GM12865 (cell line): ENCODE measurements around the gene TPGS2.
"Not testable (repeated sequence)": the region's sequence is repeated elsewhere in the genome, so short reads cannot be mapped to it uniquely, and the experiment has no call there.

Experiments
- DNase-seq: peaks from one replicate; pipeline ENCODE4 v3.0.0; 2010; ENCODE audit warnings: low read depth
- H3K4me3 ChIP-seq: 2 replicates; pipeline ENCODE4 v1.5.1; 2011; ENCODE audit warnings: mild to moderate bottlenecking, low read depth, low read length, control low read depth
- TF ChIP-seq, protein P1 (sequence below): IDR thresholded peaks from 2 replicates; pipeline ENCODE4 v1.5.1; 2011; ENCODE audit warnings: low read length, control low read depth, low read depth, inconsistent platforms; ENCODE audit not compliant: insufficient read depth; ENCODE audit errors: missing control alignments

TPGS2 gene, protein sequence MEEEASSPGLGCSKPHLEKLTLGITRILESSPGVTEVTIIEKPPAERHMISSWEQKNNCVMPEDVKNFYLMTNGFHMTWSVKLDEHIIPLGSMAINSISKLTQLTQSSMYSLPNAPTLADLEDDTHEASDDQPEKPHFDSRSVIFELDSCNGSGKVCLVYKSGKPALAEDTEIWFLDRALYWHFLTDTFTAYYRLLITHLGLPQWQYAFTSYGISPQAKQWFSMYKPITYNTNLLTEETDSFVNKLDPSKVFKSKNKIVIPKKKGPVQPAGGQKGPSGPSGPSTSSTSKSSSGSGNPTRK

DNA sequence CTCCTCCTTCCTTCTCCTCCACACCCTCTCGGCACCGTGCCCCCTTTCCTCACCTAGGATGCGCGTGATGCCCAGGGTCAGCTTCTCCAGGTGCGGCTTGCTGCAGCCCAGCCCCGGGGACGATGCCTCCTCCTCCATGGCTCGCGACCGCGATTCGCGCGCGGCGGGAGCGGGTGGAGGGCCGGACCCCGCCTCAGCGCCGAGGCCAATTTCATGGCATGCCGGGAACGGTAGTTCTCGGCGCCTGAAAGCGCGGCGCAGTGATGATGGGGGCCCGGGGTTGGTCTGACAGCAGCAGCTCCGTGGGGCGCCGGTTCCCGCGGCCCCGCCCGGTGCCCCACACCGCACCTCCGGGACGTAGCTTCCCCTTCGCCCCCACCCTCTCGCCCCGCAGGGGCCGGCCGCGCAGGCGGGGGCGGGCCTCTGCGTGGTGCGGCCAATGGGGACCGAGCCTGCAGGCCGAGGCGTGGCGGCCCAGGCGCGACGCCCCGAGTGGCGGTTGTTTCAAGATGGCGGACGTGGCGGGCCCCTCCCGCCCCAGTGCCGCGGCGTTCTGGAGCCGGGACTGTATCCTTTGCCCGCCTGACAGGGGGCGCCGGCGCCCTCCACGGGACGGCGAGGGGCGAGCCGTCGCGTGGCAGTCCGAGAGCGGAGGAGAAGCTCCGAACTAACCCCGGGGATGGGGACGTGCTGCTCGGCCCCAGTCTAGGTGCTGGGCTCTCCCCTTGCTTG is at the start of gene TPGS2, which contains the start of gene KIAA1328:
Gene TPGS2, minus strand, starts transcription at position 373 of the 732 bp plus-strand sequence. Its CDS starts 235 bp downstream, at position 138.
Gene KIAA1328, plus strand, starts transcription at position 498 of the 732 bp plus-strand sequence. Its CDS starts 12 bp downstream, at position 510.
- TF ChIP-seq, protein P1, sequence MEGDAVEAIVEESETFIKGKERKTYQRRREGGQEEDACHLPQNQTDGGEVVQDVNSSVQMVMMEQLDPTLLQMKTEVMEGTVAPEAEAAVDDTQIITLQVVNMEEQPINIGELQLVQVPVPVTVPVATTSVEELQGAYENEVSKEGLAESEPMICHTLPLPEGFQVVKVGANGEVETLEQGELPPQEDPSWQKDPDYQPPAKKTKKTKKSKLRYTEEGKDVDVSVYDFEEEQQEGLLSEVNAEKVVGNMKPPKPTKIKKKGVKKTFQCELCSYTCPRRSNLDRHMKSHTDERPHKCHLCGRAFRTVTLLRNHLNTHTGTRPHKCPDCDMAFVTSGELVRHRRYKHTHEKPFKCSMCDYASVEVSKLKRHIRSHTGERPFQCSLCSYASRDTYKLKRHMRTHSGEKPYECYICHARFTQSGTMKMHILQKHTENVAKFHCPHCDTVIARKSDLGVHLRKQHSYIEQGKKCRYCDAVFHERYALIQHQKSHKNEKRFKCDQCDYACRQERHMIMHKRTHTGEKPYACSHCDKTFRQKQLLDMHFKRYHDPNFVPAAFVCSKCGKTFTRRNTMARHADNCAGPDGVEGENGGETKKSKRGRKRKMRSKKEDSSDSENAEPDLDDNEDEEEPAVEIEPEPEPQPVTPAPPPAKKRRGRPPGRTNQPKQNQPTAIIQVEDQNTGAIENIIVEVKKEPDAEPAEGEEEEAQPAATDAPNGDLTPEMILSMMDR, result peak; percentile 36
- DNase-seq, result peak; percentile 96
- H3K4me3 ChIP-seq, result peak within 1 kb of the TSS; percentile 58

DNA sequence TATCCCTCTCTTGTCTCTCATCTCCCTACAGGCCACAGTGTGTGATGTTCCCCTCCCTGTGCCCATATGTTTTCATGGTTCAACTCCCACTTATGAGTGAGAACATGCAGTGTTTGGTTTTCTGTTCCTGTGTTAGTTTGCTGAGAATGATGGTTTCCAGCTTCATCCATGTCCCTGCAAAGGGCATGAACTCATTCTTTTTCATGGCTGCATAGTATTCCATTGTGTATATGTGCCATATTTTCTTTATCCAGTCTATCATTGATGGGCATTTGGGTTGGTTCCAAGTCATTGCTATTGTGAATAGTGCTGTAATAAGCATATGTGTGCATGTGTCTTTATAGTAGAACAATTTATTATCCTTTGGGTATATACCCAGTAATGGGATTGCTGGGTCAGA is 45.0 kb upstream of the TPGS2 start:
- H3K4me3 ChIP-seq, DNase-seq: not testable (repeated sequence)

DNA sequence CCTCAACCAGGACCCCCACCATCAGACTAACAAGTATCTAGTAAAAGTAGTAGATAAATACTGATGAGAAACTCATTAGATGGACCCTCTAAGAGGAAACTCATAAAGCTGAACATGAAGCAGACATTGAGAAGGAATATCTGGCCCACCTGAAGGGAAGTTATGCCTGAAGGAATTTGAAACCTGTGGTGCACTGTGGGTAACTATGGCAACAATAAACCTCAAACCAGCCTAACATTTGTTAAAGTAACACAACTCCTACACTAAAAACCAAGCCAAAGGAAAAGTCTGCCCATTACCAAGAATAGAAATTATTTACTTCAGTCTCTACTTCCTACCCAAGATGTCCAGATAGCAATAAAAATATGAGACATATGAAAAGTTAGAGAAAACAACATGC is 43.5 kb upstream of the TPGS2 start:
- no peak overlapping the region for H3K4me3 ChIP-seq
- TF ChIP-seq, protein P1, result no peak
- no peak for DNase-seq

DNA sequence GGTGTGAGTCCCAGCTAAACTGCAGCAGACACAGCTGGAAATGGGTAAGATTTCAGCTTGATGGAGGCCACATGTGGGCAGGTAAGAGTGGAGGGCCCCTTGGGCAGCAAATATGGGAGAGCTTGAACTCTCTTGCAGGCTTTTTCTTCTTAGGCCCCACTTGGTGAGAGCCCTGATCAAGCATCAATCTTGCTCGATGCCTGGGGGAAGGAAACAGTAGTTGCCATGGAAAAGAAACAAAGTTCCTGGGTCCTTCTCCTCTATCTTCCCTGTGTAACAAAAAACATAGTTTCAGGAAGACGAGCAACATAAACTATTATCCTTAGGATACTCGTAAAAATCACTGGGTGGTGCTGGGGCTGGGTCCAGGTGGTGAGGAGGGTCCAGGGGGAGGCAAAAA is 43.0 kb upstream of the TPGS2 start:
- DNase-seq, result no peak
- no peak overlapping the region for H3K4me3 ChIP-seq
- TF ChIP-seq, protein P1, result no peak

DNA sequence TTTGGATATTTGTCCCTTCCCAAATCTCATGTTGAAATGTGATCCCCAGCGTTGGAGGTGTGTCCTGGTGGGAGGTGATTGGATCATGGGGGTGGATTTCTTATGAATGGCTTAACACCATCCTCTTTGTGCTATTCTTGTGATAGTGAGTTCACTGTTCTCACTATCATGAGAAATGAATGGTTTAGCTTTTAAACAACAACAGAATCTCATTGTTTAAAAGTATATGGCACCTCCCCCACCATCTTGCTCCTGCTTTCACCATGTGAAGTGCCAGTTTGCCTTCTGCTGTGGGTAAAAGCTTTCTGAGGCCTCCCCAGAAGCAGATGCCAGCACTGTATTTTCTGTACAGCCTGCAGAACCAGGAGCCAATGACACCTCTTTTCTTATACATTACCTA is 38.3 kb upstream of the TPGS2 start:
- TF ChIP-seq, protein P1, result no peak
- H3K4me3 ChIP-seq, result no peak overlapping the region
- no peak for DNase-seq

DNA sequence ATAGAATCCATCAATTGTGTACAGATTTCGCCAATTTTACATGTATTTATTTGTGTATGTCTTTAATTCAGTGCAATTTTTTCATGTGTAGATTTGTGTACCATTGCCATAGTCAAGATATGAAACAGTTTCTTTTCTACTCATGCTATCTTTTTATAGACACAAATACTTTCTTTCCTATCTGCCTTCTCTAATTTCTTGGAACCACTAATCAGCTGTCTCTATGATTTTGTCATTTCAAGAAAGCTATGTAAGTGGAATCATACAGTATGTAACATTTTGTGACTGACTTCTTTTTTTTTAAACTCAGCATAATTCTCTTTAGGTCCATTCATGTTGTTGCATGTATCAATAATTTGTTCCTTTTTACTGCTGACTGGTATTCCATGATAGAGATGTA is 33.4 kb upstream of the TPGS2 start:
- TF ChIP-seq, protein P1, result no peak
- no peak overlapping the region for H3K4me3 ChIP-seq
- no peak for DNase-seq

DNA sequence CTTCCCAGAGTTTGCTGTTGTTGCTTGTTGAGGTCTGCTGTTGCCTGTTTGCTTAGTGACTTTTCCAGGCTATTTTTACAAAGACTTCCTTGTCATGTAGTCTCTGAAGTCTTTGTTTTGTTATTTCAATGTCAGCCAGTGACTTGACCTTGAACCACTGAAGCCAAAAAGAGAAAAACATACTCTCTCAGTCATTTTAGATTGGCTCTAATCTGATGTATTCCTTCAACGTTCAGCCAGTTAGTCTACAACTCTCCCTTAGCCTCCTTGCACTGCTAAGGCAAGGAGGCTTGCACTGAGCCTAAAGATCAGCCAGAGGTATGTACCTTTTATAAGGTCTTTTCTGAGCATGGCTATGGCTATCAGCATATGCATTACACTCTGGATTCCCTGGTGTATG is 28.0 kb upstream of the TPGS2 start:
- TF ChIP-seq, protein P1, result no peak
- H3K4me3 ChIP-seq, result no peak overlapping the region
- DNase-seq, result no peak
